ENCODE data around the gene LANCL2.
"Not testable (repeated sequence)": the region's sequence is repeated elsewhere in the genome, so short reads cannot be mapped to it uniquely, and the experiment has no call there.

The LANCL2 gene

GRCh38 chr7:55363386-55364170 is 1.6 kb upstream of the LANCL2 start:
- DNase-seq = no peak

GRCh38 chr7:55365675-55366460 is 731 bp downstream of the LANCL2 start:
- peak; percentile 97 for DNase-seq

- DNase-seq = peak; percentile 6
Observed at GRCh38 chr7:55366461-55367070, 1.4 kb downstream of the LANCL2 start.

- no peak for DNase-seq
Observed at GRCh38 chr7:55367283-55367840, 2.2 kb downstream of the LANCL2 start.

GRCh38 chr7:55369427-55370400 is 4.6 kb downstream of the LANCL2 start:
- peak; percentile 22 for DNase-seq

- DNase-seq = no peak
Observed at GRCh38 chr7:55374213-55374612, 9.1 kb downstream of the LANCL2 start.

- no peak for DNase-seq
Observed at GRCh38 chr7:55375237-55375636, 10.1 kb downstream of the LANCL2 start.

GRCh38 chr7:55377162-55377817 is 12.2 kb downstream of the LANCL2 start:
- no peak for DNase-seq

GRCh38 chr7:55379285-55379684 is 14.1 kb downstream of the LANCL2 start:
- no peak for DNase-seq

- no peak for DNase-seq
Observed at GRCh38 chr7:55381189-55381588, 16.1 kb downstream of the LANCL2 start.

GRCh38 chr7:55381696-55382095 is 16.6 kb downstream of the LANCL2 start:
- DNase-seq = no peak

- no peak for DNase-seq
Observed at GRCh38 chr7:55382251-55382650, 17.1 kb downstream of the LANCL2 start.

GRCh38 chr7:55386541-55386940 is 21.4 kb downstream of the LANCL2 start:
- no peak for DNase-seq

- DNase-seq = no peak
Observed at GRCh38 chr7:55387062-55387965, 22.2 kb downstream of the LANCL2 start.

- DNase-seq = no peak
Observed at GRCh38 chr7:55396233-55396785, 31.2 kb downstream of the LANCL2 start.

- no peak for DNase-seq
Observed at GRCh38 chr7:55397617-55398016, 32.5 kb downstream of the LANCL2 start.

GRCh38 chr7:55400191-55400590 is 35.1 kb downstream of the LANCL2 start:
- DNase-seq = no peak

GRCh38 chr7:55402506-55402905 is 37.4 kb downstream of the LANCL2 start:
- DNase-seq = not testable (repeated sequence)

GRCh38 chr7:55405856-55406541 is 40.9 kb downstream of the LANCL2 start:
- DNase-seq = no peak
